Kidney (tissue), 14 donors: ENCODE data around the gene JARID2. TPM values are rescaled to one million over a fixed set of nuclear protein-coding genes. Genes with fewer than 3 reads are reported as not detected.

Source experiments
- DNase-seq, 5 donors: peaks; one replicate each; pipeline ENCODE4 v3.0.0-alpha.2; 2013 to 2020
- FAIRE-seq: peaks from 2 replicates; lab custom pipeline; 2012; peaks lifted over from hg19 to GRCh38; lab: Jason Lieb, UNC
- H3K27ac ChIP-seq, 2 donors: one replicate each; pipeline ENCODE4 v1.7.0; 2013; ENCODE audit warnings: low read depth in 2 of 2, low read length in 2 of 2, inconsistent platforms in 1 of 2
- H3K27me3 ChIP-seq: one replicate; pipeline ENCODE4 v1.7.1; 2013; ENCODE audit warnings: low read length, inconsistent platforms; ENCODE audit not compliant: control insufficient read depth, insufficient read depth
- H3K36me3 ChIP-seq, 3 donors: one replicate each; pipeline versions ENCODE4 v1.7.0 to v1.7.1; 2013; ENCODE audit warnings: low read length in 3 of 3, control low read depth in 1 of 3, inconsistent platforms in 1 of 3; ENCODE audit not compliant: insufficient read depth in 3 of 3, control insufficient read depth in 2 of 3
- H3K4me1 ChIP-seq, 3 donors: one replicate each; pipeline versions ENCODE4 v1.7.0 to v1.7.1; 2013; ENCODE audit warnings: low read length in 3 of 3, inconsistent platforms in 1 of 3, low read depth in 1 of 3; ENCODE audit not compliant: control insufficient read depth in 2 of 3, insufficient read depth in 2 of 3
- H3K4me3 ChIP-seq, 3 donors: one replicate each; pipeline versions ENCODE4 v1.7.0 to v1.8.1; 2013; ENCODE audit warnings: low read length in 3 of 3, control low read depth in 1 of 3, inconsistent platforms in 1 of 3
- H3K9ac ChIP-seq, 3 donors: one replicate each; pipeline versions ENCODE4 v1.7.0 to v1.7.1; 2013; ENCODE audit warnings: low read length in 3 of 3, control low read depth in 1 of 3, inconsistent platforms in 1 of 3
- H3K9me3 ChIP-seq, 3 donors: one replicate each; pipeline versions ENCODE4 v1.7.0 to v1.7.1; 2013; ENCODE audit warnings: low read length in 3 of 3, control low read depth in 1 of 3, inconsistent platforms in 1 of 3; ENCODE audit not compliant: control insufficient read depth in 2 of 3, insufficient read depth in 1 of 3
- intact Hi-C: fragments of 100-400 bp; cut with DNase I; formaldehyde crosslinking; loops from one replicate; pipeline ENCODE4 v1.11.1; 2022
- polyA plus RNA-seq: library from polyadenylated mRNA; stranded (reverse); fragments of 350-450 nt; fragmentation: Illumina TruSeq; extraction: RNeasy Lipid Tissue Mini Kit (QIAGEN cat#74804); gene quantifications from one replicate; pipeline ENCODE4 v1.2.3, GENCODE V29; 2014; ENCODE audit warnings: low read depth, low replicate concordance; ENCODE audit not compliant: insufficient read depth
- total RNA-seq: library from RNA; stranded (reverse); fragmentation: NEBNext Ultra II Directional; extraction: Animal tissue kit (Norgen Biotek cat#: 25700); gene quantifications from one replicate; pipeline ENCODE4 v1.2.1, GENCODE V29; 2021
- TF ChIP-seq, protein P1 (sequence below): IDR thresholded peaks from 3 replicates; pipeline ENCODE4 v1.5.1; 2012; ENCODE audit warnings: mild to moderate bottlenecking, moderate library complexity, borderline replicate concordance; ENCODE audit not compliant: insufficient read depth; ENCODE audit errors: extremely low read depth
- donor health status: control.
- donor health status: control.
- donor health status: control.
- donor health status: control.
- donor health status: control.
- donor health status: DM: yes; HTN: yes; CAD: no.
- donor health status: Normal renal cell carcinoma (clear cell type).

The JARID2 gene
- total and polyA plus RNA-seq, 2 donors from 2014 or later, result 1.8 to 12.3 TPM

DNA sequence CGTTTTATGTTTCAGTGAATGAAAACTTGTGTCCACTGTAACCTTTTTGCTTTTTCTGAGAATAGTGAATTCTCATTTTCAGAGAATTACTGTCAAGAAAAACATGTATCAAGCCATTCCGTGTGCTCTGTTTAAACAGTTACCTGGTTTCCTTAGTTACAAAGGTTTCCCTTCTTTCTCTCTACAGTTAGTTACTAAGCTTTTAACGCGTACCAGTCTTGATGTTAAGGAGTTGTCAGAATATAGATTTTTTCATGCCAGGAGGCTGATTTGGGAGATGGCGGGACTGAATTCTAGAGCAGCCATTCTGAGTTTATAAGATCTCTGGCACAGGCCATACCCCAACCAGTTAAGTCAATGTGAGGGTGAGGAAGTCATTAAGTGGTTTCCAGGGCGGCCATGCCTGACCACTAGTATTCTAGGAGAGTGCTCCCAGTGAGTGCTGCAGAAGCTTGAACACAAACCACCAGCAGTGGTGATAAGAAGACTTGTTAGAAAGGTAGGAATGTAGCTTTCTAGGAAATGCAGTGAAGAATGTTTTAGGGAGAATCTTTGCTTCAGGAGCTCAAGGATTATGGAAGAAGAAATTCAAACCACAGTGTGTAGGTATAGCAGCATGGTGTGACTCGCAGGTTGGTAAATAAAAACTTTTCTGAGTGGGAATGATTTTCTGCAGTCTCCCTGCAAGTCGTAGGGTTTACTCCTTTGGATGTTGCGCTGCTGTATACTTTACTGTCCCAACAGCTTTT lies 112.9 kb downstream of the JARID2 start:
- DNase-seq (peak in 3 of 5 donors; percentile 43 to 71 (median 68)), FAIRE-seq (no peak)
- Histone ChIP-seq H3K27ac (no peak overlapping the region), H3K4me1 (peaks cover 0 to 3% (median 0%) of the 10 kb centered on the region in 3 donors), H3K27me3 (no peaks in the 10 kb centered on the region), H3K9me3 (no peaks in the 10 kb centered on the region), H3K9ac (no peak overlapping the region), H3K4me3 (no peak overlapping the region), H3K36me3 (no peaks in the 10 kb centered on the region)
- intact Hi-C loops, result no loop called here
- TF ChIP-seq, protein P1, sequence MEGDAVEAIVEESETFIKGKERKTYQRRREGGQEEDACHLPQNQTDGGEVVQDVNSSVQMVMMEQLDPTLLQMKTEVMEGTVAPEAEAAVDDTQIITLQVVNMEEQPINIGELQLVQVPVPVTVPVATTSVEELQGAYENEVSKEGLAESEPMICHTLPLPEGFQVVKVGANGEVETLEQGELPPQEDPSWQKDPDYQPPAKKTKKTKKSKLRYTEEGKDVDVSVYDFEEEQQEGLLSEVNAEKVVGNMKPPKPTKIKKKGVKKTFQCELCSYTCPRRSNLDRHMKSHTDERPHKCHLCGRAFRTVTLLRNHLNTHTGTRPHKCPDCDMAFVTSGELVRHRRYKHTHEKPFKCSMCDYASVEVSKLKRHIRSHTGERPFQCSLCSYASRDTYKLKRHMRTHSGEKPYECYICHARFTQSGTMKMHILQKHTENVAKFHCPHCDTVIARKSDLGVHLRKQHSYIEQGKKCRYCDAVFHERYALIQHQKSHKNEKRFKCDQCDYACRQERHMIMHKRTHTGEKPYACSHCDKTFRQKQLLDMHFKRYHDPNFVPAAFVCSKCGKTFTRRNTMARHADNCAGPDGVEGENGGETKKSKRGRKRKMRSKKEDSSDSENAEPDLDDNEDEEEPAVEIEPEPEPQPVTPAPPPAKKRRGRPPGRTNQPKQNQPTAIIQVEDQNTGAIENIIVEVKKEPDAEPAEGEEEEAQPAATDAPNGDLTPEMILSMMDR, result no peak

DNA sequence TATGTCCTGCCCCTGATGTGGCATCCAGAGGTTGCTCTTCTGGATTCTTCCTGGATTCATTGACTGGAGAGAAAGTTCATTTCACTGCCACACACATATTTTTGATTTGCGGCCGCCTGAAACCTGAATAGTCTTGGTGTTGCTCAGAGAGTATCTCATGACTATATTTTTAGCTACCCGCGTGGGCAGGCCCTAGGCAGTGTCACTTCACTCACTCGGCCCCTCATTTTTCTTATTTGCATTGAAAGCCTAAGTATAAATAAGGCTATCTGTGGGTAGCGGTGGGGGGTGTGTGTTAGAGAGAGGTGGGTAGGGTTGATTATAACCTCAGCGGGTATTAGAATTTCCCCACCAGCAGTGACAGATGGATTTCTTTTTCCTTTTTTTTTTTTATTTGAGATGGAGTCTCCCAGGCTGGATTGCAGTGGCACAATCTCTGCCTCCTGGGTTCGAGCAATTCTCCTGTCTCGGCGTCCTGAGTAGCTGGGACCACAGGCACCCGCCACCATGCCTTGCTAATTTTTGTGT lies 113.5 kb downstream of the JARID2 start:
- no peaks in the 10 kb centered on the region for H3K36me3 ChIP-seq
- FAIRE-seq, result no peak
- no peak overlapping the region for H3K9ac ChIP-seq
- TF ChIP-seq, protein P1, result no peak
- H3K4me1 ChIP-seq, result peaks cover 0 to 4% (median 2%) of the 10 kb centered on the region in 3 donors
- intact Hi-C loops, result no loop called here
- DNase-seq, result peak in 4 of 5 donors; percentile 54 to 85 (median 74)
- H3K27ac ChIP-seq, result no peak overlapping the region
- H3K9me3 ChIP-seq, result no peaks in the 10 kb centered on the region
- H3K4me3 ChIP-seq, result no peak overlapping the region
- H3K27me3 ChIP-seq, result no peaks in the 10 kb centered on the region

DNA sequence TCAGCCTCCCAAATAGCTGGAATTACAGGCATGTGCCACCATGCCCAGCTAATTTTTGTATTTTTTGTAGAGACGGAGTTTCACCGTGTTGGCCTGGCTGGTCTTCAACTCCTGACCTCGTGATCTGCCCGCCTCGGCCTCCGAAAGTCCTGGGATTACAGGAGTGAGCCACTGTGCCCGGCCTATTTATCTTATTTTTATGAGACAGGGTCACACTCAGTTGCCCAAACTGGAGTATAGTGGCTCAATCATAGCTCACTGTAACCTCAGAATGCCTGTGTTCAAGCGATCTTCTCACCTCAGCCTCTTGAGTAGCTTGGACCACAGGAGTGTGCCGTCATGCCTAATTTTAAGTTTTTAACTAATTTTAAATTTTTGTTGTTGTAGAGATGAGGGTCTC lies 114.4 kb downstream of the JARID2 start:
- H3K27me3 ChIP-seq, result no peaks in the 10 kb centered on the region

More for the DNA sequence above, 114.4 kb downstream of the JARID2 start:
- DNase-seq (peak in 3 of 5 donors; percentile 28 to 60 (median 58)), FAIRE-seq (no peak)
- TF ChIP-seq, protein P1, result no peak
- H3K27ac ChIP-seq, result no peak overlapping the region
- H3K4me3 ChIP-seq, result no peak overlapping the region
- intact Hi-C loops, result no loop called here
- peaks cover 0 to 10% (median 6%) of the 10 kb centered on the region in 3 donors for H3K4me1 ChIP-seq
- H3K9me3 ChIP-seq, result no peaks in the 10 kb centered on the region
- H3K36me3 ChIP-seq, result no peaks in the 10 kb centered on the region
- H3K9ac ChIP-seq, result no peak overlapping the region
